Vagina (tissue), 2 donors: ENCODE results near the gene FRRS1. TPM values are rescaled to one million over a fixed set of nuclear protein-coding genes. Genes with fewer than 3 reads are reported as not detected.

Source experiments
- DNase-seq, 2 donors: peaks; one replicate each; pipeline ENCODE4 v3.0.0-alpha.2; 2017; ENCODE audit errors: extremely low spot score in 2 of 2
- H3K27ac ChIP-seq: fragments of 200-600 bp; sonication (generic); one replicate; pipeline ENCODE4 v1.5.1; 2019
- H3K27me3 ChIP-seq: fragments of 200-600 bp; sonication (generic); one replicate; pipeline ENCODE4 v1.5.1; 2019
- H3K36me3 ChIP-seq, 2 donors: fragments of 200-600 bp; sonication (generic); one replicate each; pipeline ENCODE4 v1.5.1; 2017 to 2019
- H3K4me1 ChIP-seq: fragments of 200-600 bp; sonication (generic); one replicate; pipeline ENCODE4 v1.5.1; 2019
- H3K4me3 ChIP-seq, 2 donors: fragments of 200-600 bp; sonication (generic); 1 replicate in 1 of 2; 2 replicates in 1 of 2; pipeline ENCODE4 v1.5.1; 2016 to 2019
- H3K9me3 ChIP-seq: fragments of 200-600 bp; sonication (generic); one replicate; pipeline ENCODE4 v1.5.1; 2019
- POLR2A ChIP-seq, 2 donors: fragments of 450-650 bp; IDR thresholded peaks; one replicate each; pipeline ENCODE4 v1.6.1; 2017; ENCODE audit warnings: antibody characterized with exemption in 2 of 2, mild to moderate bottlenecking in 2 of 2, moderate library complexity in 2 of 2
- POLR2AphosphoS5 ChIP-seq, 2 donors: sonication (generic); formaldehyde crosslinking; IDR thresholded peaks; one replicate each; pipeline ENCODE4 v1.9.0; 2017; ENCODE audit warnings: antibody characterized with exemption in 2 of 2, mild to moderate bottlenecking in 2 of 2, low read depth in 1 of 2; ENCODE audit not compliant: insufficient read depth in 1 of 2
- intact Hi-C: fragments of 100-400 bp; cut with DNase I; formaldehyde crosslinking; loops from one replicate; pipeline ENCODE4 v1.15.1; 2023
- total RNA-seq: library from RNA; depleted of rRNA; stranded (reverse); fragments of >200 nt; gene quantifications from one replicate; pipeline ENCODE4 v1.2.3, GENCODE V29; 2016
- TF ChIP-seq, protein P1 (sequence below), 3 experiments: fragments of 450-650 bp in 2 of 3; fragments of 200-600 bp in 1 of 3; sonication (generic) in 1 of 3; IDR thresholded peaks; one replicate each; pipeline ENCODE4 v1.5.1; 2017 to 2019; ENCODE audit warnings: antibody characterized with exemption in 3 of 3, mild to moderate bottlenecking in 2 of 3, moderate library complexity in 2 of 3

The FRRS1 gene
- total RNA-seq, 1 donor from 2014 or later = 22.1 TPM

DNA sequence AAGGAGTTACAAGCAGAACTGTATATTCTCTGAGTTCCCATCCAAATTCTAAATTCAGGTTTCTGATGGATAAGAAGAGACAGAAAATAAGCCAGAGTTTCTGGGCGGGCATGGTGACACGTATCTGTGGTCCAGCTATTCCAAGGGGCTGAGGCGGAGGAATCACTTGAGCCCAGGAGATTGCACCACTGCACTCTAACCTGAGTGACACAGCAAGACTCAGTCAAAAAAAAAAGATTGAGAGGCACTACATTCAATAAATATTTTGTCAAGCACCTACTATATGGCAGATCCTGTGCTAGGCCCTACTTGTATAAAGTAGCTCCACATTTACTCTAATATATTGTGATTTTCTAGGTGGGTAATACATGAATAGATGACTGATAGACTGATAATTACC lies 6.4 kb upstream of the FRRS1 start:
- no peak for TF ChIP-seq POLR2A (IDR thresholded peaks at IDR 0.05)
- TF ChIP-seq POLR2AphosphoS5 (IDR thresholded peaks at IDR 0.05; ENCODE audit: insufficient read depth in 1 of 2, low read depth in 1 of 2) = no peak
- TF ChIP-seq, protein P1, sequence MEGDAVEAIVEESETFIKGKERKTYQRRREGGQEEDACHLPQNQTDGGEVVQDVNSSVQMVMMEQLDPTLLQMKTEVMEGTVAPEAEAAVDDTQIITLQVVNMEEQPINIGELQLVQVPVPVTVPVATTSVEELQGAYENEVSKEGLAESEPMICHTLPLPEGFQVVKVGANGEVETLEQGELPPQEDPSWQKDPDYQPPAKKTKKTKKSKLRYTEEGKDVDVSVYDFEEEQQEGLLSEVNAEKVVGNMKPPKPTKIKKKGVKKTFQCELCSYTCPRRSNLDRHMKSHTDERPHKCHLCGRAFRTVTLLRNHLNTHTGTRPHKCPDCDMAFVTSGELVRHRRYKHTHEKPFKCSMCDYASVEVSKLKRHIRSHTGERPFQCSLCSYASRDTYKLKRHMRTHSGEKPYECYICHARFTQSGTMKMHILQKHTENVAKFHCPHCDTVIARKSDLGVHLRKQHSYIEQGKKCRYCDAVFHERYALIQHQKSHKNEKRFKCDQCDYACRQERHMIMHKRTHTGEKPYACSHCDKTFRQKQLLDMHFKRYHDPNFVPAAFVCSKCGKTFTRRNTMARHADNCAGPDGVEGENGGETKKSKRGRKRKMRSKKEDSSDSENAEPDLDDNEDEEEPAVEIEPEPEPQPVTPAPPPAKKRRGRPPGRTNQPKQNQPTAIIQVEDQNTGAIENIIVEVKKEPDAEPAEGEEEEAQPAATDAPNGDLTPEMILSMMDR (IDR thresholded peaks at IDR 0.05) = no peak
- no peaks in the 10 kb centered on the region for H3K36me3 ChIP-seq
- no peak overlapping the region for H3K27ac ChIP-seq
- no peak overlapping the region for H3K4me3 ChIP-seq
- DNase-seq = no peak
- H3K4me1 ChIP-seq = peaks cover 5% of the 10 kb centered on the region
- H3K27me3 ChIP-seq = no peaks in the 10 kb centered on the region
- intact Hi-C loops = no loop called here
- H3K9me3 ChIP-seq = no peaks in the 10 kb centered on the region

DNA sequence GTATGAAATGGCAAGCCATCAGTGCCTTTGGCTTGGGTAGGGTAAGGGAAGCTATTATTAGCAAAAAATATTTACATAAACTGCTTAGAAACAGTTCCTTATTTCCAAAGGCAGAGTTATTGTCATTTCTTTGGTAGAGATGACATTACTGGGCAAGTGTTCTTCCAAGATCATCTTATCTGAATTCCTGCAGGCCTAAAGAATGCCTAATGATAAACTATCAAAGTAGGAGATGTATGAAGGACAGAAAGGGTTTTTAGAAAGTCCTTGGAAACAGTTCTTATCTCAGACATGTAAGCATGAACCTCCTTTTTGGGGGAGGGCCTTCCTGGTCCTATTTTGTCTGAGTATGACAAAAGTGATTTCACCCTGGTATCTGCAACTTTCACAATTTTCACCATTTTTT lies 5.1 kb upstream of the FRRS1 start:
- intact Hi-C loops = no loop called here
- Histone ChIP-seq H3K4me3 (no peak overlapping the region), H3K27me3 (no peaks in the 10 kb centered on the region), H3K36me3 (no peaks in the 10 kb centered on the region), H3K27ac (no peak overlapping the region), H3K9me3 (no peaks in the 10 kb centered on the region), H3K4me1 (peaks cover 18% of the 10 kb centered on the region)
- no peak for TF ChIP-seq POLR2AphosphoS5 (IDR thresholded peaks at IDR 0.05; ENCODE audit: insufficient read depth in 1 of 2, low read depth in 1 of 2)
- TF ChIP-seq, protein P1 (IDR thresholded peaks at IDR 0.05) = no peak
- no peak for TF ChIP-seq POLR2A (IDR thresholded peaks at IDR 0.05)
- DNase-seq = no peak

DNA sequence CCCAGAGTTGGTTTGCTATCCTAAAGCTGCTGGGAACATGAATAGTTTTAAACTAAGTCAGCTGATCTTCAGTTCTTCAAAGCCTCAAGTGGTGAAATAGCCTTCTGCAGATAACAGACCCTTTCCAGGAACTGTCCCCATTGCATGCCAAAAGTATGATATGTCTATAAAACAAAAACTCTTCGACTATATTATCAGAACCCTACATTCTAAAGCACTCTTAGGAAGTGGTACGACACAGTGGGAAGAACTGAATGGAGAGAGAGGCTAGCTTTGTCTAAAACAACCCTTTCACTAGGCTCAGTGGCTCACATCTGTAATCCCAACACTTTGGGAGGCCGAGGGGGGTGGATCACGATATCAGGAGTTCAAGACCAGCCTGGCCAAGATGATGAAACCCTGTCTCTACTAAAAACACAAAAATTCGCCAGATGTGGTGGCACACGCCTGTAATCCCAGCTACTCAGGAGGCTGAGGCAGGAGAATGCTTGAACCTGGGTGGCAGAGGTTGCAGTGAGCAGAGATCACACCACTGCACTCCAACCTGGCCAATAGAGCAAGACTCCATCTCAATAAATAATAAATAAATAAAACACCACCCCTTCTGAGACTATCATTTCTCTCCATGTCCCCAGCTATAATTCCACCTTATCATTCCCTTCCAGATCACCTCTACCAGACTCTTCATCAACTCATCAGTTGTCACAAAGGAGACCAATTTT lies 2.2 kb upstream of the FRRS1 start:
- peaks cover 24% of the 10 kb centered on the region for H3K4me1 ChIP-seq
- no peaks in the 10 kb centered on the region for H3K27me3 ChIP-seq
- no peaks in the 10 kb centered on the region for H3K9me3 ChIP-seq
- intact Hi-C loops = no loop called here
- no peak overlapping the region for H3K27ac ChIP-seq
- no peak for DNase-seq
- no peak overlapping the region for H3K4me3 ChIP-seq
- no peak for TF ChIP-seq POLR2A (IDR thresholded peaks at IDR 0.05)
- H3K36me3 ChIP-seq = no peaks in the 10 kb centered on the region

DNA sequence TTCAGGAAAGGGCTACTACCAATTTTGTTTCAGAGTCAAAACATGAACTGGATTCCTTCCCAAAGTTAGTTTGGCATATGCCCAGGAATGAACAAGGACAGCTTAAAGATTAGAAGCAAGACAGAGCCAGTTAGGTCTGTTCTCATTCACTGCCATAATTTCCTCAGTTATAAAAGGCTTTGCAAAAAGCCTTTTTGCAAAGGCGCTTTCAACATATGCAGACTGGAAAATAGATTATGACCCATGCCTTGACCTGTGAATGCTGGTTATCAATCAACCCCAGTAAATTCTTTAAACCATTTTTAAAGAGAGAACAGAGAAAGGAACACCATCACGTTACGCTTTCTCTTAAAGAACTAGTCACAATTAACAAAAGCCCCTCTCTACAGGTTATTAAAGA lies 1.7 kb upstream of the FRRS1 start:
- H3K9me3 ChIP-seq = no peaks in the 10 kb centered on the region
- intact Hi-C loops = no loop called here
- no peak for DNase-seq
- TF ChIP-seq POLR2A (IDR thresholded peaks at IDR 0.05) (no peak), POLR2AphosphoS5 (IDR thresholded peaks at IDR 0.05; ENCODE audit: insufficient read depth in 1 of 2, low read depth in 1 of 2) (no peak)
- TF ChIP-seq, protein P1 (IDR thresholded peaks at IDR 0.05) = no peak
- peaks cover 30% of the 10 kb centered on the region for H3K4me1 ChIP-seq
- H3K4me3 ChIP-seq = no peak overlapping the region
- H3K27me3 ChIP-seq = no peaks in the 10 kb centered on the region
- no peaks in the 10 kb centered on the region for H3K36me3 ChIP-seq
- H3K27ac ChIP-seq = no peak overlapping the region

DNA sequence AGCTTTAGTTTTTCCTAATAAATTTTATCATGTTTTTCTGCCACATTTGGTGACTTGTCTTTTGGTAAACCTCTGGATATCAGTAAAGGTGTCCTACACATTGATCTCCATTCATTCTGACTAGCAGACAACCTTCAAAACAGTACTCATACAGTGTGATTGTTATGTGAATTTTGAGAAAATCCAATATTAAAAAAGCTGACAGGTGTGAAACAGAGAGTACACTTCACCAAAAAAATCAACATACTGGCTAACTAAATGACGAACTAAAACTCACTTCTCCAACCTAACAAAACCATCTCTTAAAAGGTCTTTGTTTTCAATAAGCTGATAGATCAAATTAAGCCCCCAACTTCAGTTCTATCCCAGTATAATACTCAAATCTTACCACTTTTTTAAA lies 1.5 kb downstream of the FRRS1 start:
- Histone ChIP-seq H3K27ac (peak overlapping the region; percentile 22), H3K4me1 (peaks cover 34% of the 10 kb centered on the region), H3K4me3 (peak overlapping the region in 1 of 2 donors; percentile 49), H3K36me3 (no peaks in the 10 kb centered on the region), H3K27me3 (no peaks in the 10 kb centered on the region), H3K9me3 (no peaks in the 10 kb centered on the region)
- intact Hi-C loops = no loop called here
- no peak for TF ChIP-seq POLR2AphosphoS5 (IDR thresholded peaks at IDR 0.05; ENCODE audit: insufficient read depth in 1 of 2, low read depth in 1 of 2)
- TF ChIP-seq, protein P1 (IDR thresholded peaks at IDR 0.05) = no peak
- DNase-seq = no peak
